Liver (tissue), 9 donors: ENCODE data around the gene TMCO2. TPM values are rescaled to one million over a fixed set of nuclear protein-coding genes. Genes with fewer than 3 reads are reported as not detected.

Source experiments
- DNase-seq: peaks from one replicate; pipeline ENCODE4 v3.0.0-alpha.2; 2017; ENCODE audit warnings: low spot score
- H3K27ac ChIP-seq, 2 donors: one replicate each; pipeline ENCODE4 v1.7.0; 2013; ENCODE audit warnings: inconsistent platforms in 2 of 2, low read length in 2 of 2, control low read depth in 1 of 2, low read depth in 1 of 2, mild to moderate bottlenecking in 1 of 2
- H3K27me3 ChIP-seq, 4 donors: one replicate each; pipeline versions ENCODE4 v1.6.1 to v1.7.0; 2013; ENCODE audit warnings: low read length in 3 of 4, inconsistent platforms in 1 of 4, mild to moderate bottlenecking in 1 of 4, moderate library complexity in 1 of 4; ENCODE audit not compliant: control insufficient read depth in 4 of 4, insufficient read depth in 4 of 4
- H3K36me3 ChIP-seq, 4 donors: one replicate each; pipeline versions ENCODE4 v1.6.1 to v1.7.0; 2013; ENCODE audit warnings: low read length in 3 of 4, mild to moderate bottlenecking in 3 of 4, low read depth in 1 of 4, moderate library complexity in 1 of 4; ENCODE audit not compliant: control insufficient read depth in 4 of 4, insufficient read depth in 3 of 4
- H3K4me1 ChIP-seq, 4 donors: one replicate each; pipeline versions ENCODE4 v1.6.1 to v1.7.0; 2013; ENCODE audit warnings: low read length in 3 of 4, mild to moderate bottlenecking in 3 of 4, moderate library complexity in 1 of 4; ENCODE audit not compliant: control insufficient read depth in 4 of 4, insufficient read depth in 4 of 4
- H3K4me3 ChIP-seq, 3 donors: one replicate each; pipeline versions ENCODE4 v1.6.1 to v1.7.0; 2013; ENCODE audit warnings: low read length in 3 of 3, control low read depth in 1 of 3, low read depth in 1 of 3, mild to moderate bottlenecking in 1 of 3
- H3K9ac ChIP-seq, 2 donors: one replicate each; pipeline ENCODE4 v1.7.0; 2013; ENCODE audit warnings: low read length in 2 of 2, mild to moderate bottlenecking in 2 of 2, moderate library complexity in 2 of 2, control low read depth in 1 of 2, low read depth in 1 of 2
- H3K9me3 ChIP-seq, 4 donors: one replicate each; pipeline versions ENCODE4 v1.6.1 to v1.7.0; 2013; ENCODE audit warnings: low read length in 3 of 4; ENCODE audit not compliant: control insufficient read depth in 4 of 4
- EGR1 ChIP-seq, 2 donors: IDR thresholded peaks; 2 replicates each; pipeline ENCODE4 v1.6.1; 2016 to 2018; ENCODE audit warnings: antibody characterized with exemption in 2 of 2, low read depth in 2 of 2
- FOXA1 ChIP-seq: IDR thresholded peaks from 2 replicates; pipeline ENCODE4 v1.6.1; 2016; ENCODE audit warnings: antibody characterized with exemption
- FOXA2 ChIP-seq: IDR thresholded peaks from 2 replicates; pipeline ENCODE4 v1.6.1; 2016; ENCODE audit warnings: antibody characterized with exemption
- GABPA ChIP-seq, 2 donors: IDR thresholded peaks in 1 of 2; conservative IDR thresholded peaks in 1 of 2; 2 replicates each; pipeline ENCODE4 v1.6.1; 2016; ENCODE audit warnings: antibody characterized with exemption in 2 of 2, mild to moderate bottlenecking in 1 of 2, moderate library complexity in 1 of 2
- HNF4A ChIP-seq, 2 donors: conservative IDR thresholded peaks; 2 replicates each; pipeline ENCODE4 v1.6.1; 2016; ENCODE audit warnings: antibody characterized with exemption in 2 of 2, mild to moderate bottlenecking in 2 of 2
- HNF4G ChIP-seq: IDR thresholded peaks from 2 replicates; pipeline ENCODE4 v1.6.1; 2016; ENCODE audit warnings: antibody characterized with exemption
- JUND ChIP-seq, 2 donors: IDR thresholded peaks; 2 replicates each; pipeline ENCODE4 v1.6.1; 2016; ENCODE audit warnings: antibody characterized with exemption in 2 of 2
- NR2F2 ChIP-seq: IDR thresholded peaks from 2 replicates; pipeline ENCODE4 v1.6.1; 2016; ENCODE audit warnings: antibody characterized with exemption
- RAD21 ChIP-seq, 2 donors: IDR thresholded peaks; 2 replicates each; pipeline ENCODE4 v1.6.1; 2016; ENCODE audit warnings: antibody characterized with exemption in 2 of 2, mild to moderate bottlenecking in 2 of 2
- RXRA ChIP-seq, 2 donors: IDR thresholded peaks; 2 replicates each; pipeline ENCODE4 v1.6.1; 2017 to 2018; ENCODE audit warnings: antibody characterized with exemption in 2 of 2, mild to moderate bottlenecking in 1 of 2
- SP1 ChIP-seq: IDR thresholded peaks from 2 replicates; pipeline ENCODE4 v1.6.1; 2018; ENCODE audit warnings: antibody characterized with exemption, mild to moderate bottlenecking
- TAF1 ChIP-seq: conservative IDR thresholded peaks from 2 replicates; pipeline ENCODE4 v1.6.1; 2016; ENCODE audit warnings: antibody characterized with exemption, mild to moderate bottlenecking
- YY1 ChIP-seq: IDR thresholded peaks from 2 replicates; pipeline ENCODE4 v1.6.1; 2016; ENCODE audit warnings: antibody characterized with exemption, mild to moderate bottlenecking
- ZBTB33 ChIP-seq: IDR thresholded peaks from 2 replicates; pipeline ENCODE4 v1.6.1; 2016; ENCODE audit warnings: antibody characterized with exemption
- WGBS: extraction: QIAGEN DNeasy Blood & Tissue Kit; methylation state at CpG from one replicate; pipeline ENCODE4 v1.1.7; 2013; 5-methylcytosine and 5-hydroxymethylcytosine counted together
- polyA plus RNA-seq, 2 donors: library from polyadenylated mRNA; stranded (reverse) in 1 of 2; unstranded in 1 of 2; fragments of 200-250 nt in 1 of 2; fragments of >200 nt in 1 of 2; fragmentation: Nextera tagmentation in 1 of 2; extraction: Ambion mirVana in 1 of 2; gene quantifications; one replicate each; pipeline versions ENCODE4 v1.2.1 to v1.2.3, GENCODE V29; 2013 to 2015
- total RNA-seq, 2 donors: library from RNA; depleted of rRNA; stranded (reverse); fragments of >200 nt; gene quantifications; one replicate each; pipeline ENCODE4 v1.2.3, GENCODE V29; 2014
- TF ChIP-seq, protein P1 (sequence below): IDR thresholded peaks from 2 replicates; pipeline ENCODE4 v1.6.1; 2016; ENCODE audit warnings: antibody characterized with exemption, mild to moderate bottlenecking
- TF ChIP-seq, protein P2 (sequence below): fragments of 150-350 bp; IDR thresholded peaks from 2 replicates; pipeline ENCODE4 v1.5.1; 2017; ENCODE audit warnings: improper control_type of control experiment, low read depth, low read length; ENCODE audit not compliant: missing input control
- TF ChIP-seq, protein P3 (sequence below): IDR thresholded peaks from 2 replicates; pipeline ENCODE4 v1.6.1; 2016; ENCODE audit warnings: antibody characterized with exemption
- donor health status: healthy.
- donor health status: healthy.
- donor health status: healthy.
- donor health status: healthy.
- donor health status: healthy.

The TMCO2 gene
- total and polyA plus RNA-seq, 4 donors: not detected

DNA sequence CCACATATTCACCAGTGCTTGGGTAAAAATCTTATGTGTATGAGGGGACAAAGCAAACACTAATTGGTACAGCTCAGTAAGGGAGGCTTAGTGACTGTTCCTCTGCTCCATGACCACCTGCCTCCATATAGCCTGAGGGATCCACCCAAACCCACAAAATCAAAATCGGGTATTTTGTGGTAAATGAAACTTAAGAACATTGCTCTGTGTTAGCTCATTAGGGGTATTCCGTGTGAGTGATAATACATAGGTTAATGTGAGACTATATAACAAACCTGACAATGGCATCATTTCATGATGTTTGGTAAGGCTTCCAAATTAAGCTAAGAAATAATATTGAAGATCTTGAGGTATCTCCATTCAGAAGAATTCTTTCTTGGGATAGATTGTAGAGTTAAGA is 43.6 kb downstream of the TMCO2 start:
- no peak for DNase-seq
- H3K36me3 ChIP-seq: peaks cover 6 to 37% (median 19%) of the 10 kb centered on the region in 4 donors
- WGBS: 95% methylated on average over 2 of the region's 2 CpGs
- no peak for TF ChIP-seq FOXA1
- no peak for TF ChIP-seq HNF4A (conservative IDR thresholded peaks at IDR 0.05)
- no peak for TF ChIP-seq ZBTB33
- TF ChIP-seq, protein P1, sequence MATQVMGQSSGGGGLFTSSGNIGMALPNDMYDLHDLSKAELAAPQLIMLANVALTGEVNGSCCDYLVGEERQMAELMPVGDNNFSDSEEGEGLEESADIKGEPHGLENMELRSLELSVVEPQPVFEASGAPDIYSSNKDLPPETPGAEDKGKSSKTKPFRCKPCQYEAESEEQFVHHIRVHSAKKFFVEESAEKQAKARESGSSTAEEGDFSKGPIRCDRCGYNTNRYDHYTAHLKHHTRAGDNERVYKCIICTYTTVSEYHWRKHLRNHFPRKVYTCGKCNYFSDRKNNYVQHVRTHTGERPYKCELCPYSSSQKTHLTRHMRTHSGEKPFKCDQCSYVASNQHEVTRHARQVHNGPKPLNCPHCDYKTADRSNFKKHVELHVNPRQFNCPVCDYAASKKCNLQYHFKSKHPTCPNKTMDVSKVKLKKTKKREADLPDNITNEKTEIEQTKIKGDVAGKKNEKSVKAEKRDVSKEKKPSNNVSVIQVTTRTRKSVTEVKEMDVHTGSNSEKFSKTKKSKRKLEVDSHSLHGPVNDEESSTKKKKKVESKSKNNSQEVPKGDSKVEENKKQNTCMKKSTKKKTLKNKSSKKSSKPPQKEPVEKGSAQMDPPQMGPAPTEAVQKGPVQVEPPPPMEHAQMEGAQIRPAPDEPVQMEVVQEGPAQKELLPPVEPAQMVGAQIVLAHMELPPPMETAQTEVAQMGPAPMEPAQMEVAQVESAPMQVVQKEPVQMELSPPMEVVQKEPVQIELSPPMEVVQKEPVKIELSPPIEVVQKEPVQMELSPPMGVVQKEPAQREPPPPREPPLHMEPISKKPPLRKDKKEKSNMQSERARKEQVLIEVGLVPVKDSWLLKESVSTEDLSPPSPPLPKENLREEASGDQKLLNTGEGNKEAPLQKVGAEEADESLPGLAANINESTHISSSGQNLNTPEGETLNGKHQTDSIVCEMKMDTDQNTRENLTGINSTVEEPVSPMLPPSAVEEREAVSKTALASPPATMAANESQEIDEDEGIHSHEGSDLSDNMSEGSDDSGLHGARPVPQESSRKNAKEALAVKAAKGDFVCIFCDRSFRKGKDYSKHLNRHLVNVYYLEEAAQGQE: no peak
- TF ChIP-seq GABPA (IDR thresholded peaks at IDR 0.05 in 1 of 2, conservative IDR thresholded peaks at IDR 0.05 in 1 of 2): no peak
- no peak for TF ChIP-seq TAF1
- no peak for TF ChIP-seq RAD21 (IDR thresholded peaks at IDR 0.05)
- TF ChIP-seq, protein P2, sequence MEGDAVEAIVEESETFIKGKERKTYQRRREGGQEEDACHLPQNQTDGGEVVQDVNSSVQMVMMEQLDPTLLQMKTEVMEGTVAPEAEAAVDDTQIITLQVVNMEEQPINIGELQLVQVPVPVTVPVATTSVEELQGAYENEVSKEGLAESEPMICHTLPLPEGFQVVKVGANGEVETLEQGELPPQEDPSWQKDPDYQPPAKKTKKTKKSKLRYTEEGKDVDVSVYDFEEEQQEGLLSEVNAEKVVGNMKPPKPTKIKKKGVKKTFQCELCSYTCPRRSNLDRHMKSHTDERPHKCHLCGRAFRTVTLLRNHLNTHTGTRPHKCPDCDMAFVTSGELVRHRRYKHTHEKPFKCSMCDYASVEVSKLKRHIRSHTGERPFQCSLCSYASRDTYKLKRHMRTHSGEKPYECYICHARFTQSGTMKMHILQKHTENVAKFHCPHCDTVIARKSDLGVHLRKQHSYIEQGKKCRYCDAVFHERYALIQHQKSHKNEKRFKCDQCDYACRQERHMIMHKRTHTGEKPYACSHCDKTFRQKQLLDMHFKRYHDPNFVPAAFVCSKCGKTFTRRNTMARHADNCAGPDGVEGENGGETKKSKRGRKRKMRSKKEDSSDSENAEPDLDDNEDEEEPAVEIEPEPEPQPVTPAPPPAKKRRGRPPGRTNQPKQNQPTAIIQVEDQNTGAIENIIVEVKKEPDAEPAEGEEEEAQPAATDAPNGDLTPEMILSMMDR: no peak
- no peak for TF ChIP-seq NR2F2
- TF ChIP-seq YY1: no peak
- TF ChIP-seq JUND (IDR thresholded peaks at IDR 0.05): no peak
- TF ChIP-seq RXRA (IDR thresholded peaks at IDR 0.05): no peak
- TF ChIP-seq EGR1 (IDR thresholded peaks at IDR 0.05; ENCODE audit: low read depth in 2 of 2): no peak
- no peak for TF ChIP-seq FOXA2
- TF ChIP-seq, protein P3, sequence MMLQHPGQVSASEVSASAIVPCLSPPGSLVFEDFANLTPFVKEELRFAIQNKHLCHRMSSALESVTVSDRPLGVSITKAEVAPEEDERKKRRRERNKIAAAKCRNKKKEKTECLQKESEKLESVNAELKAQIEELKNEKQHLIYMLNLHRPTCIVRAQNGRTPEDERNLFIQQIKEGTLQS: no peak
- no peak for TF ChIP-seq SP1
- no peak for TF ChIP-seq HNF4G
- no peak overlapping the region for H3K4me3 ChIP-seq
- H3K9ac ChIP-seq: no peak overlapping the region
- no peaks in the 10 kb centered on the region for H3K27me3 ChIP-seq
- no peaks in the 10 kb centered on the region for H3K9me3 ChIP-seq
- no peak overlapping the region for H3K27ac ChIP-seq
- no peaks in the 10 kb centered on the region for H3K4me1 ChIP-seq
